GF-D8 (cell line): ENCODE data around the gene RBM19.
A peak's percentile ranks its signal among the peaks of the same experiment; 100 is the strongest.

Experiments
- DNase-seq: peaks from one replicate; lab custom pipeline; 2025; lab: John Stamatoyannopoulos, UW

RBM19 gene

DNA sequence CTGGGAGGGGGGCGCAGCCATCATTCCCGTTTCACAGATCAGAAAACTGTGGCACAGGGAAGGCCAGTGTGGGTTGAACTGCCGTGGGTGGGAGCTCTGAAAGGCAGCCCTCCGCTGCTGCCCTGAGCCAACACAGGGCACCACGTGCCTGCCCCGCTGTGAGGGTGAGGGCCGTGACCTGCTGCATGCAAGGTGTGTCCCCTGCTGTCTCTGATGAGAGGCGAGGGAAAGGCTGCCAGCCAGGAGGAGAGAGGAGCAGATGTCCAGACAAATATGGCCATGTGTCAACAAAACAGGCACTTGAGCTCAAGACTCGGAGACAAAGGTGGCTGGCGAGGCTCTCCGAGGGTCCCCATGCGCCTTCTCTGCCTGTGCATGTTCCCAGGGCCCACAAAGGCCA is 108.8 kb downstream of the RBM19 start:
- no peak for DNase-seq

DNA sequence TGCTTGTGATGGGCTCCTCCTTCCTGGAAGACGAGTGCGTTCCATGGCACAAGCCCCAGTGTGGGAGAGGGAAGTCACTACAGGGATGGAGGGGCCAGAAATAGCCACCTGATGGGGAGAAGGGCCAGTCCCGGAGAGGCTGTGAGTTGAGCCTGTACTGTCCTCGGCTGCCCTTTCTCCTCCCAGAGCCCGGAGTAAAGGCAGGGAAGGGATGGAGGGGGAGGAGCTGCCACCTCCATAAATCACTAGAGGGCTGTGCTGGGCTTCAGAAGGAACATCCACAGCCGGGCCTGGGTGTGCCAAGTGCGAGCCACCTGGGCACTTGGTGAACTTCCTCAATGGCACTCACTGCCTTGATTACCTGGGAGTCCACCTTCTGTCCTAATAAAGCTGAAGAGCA is 110.1 kb downstream of the RBM19 start:
- DNase-seq: no peak

DNA sequence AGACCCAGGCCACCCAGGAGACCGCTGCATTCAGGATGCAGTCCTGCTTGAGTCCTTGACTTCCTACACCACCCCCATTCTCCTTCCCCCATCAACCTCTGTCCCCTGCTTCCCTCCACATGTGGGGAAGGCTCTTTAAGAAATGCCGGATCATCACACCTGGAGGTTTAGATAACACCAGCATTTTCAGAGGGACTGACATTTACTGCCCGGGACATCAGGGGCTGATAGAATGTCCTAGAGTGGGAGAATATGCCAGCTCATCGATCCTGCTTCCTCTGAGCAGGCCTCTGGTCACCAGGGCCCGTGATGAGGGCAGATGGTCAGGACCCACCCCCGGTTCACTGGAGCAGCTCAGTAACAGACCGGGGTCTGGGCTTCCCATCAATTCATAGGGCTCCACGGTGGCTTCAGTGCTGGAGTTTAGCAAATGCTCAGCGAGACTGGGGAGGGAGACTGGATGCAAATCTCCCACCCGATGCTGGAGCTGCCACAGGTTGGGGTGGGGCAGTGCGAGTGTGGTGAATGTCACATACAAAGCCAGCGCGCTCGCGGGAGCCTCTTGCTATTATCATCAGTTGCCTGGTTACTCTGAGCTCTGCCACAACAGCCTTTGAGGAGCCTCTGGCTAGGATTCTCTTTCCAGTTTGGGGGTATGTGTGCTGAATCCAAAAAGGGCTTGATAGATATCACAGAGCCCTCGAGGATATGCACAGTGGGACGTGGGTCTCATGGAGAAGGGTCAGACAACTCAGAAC is 111.6 kb downstream of the RBM19 start:
- no peak for DNase-seq

DNA sequence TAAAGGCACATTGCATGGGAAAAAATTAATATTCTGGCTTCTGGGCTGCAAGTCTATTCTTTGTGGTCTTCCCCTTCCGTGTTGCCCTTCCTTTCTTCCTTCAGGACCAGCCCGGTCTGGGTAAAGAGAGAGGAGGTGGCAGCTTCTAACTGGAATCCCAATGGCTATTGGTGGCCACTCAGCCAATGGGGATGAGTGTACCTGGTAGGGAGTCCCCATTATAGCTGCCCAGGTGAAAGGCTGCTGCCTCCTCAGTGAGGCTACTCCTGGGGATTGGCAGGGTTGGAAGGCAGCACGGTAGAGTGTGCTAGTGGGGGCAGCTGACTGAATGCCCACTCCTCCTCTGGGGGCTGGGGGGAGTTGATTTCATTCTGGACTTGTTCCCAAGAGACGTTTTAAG is 112.6 kb downstream of the RBM19 start:
- no peak for DNase-seq

DNA sequence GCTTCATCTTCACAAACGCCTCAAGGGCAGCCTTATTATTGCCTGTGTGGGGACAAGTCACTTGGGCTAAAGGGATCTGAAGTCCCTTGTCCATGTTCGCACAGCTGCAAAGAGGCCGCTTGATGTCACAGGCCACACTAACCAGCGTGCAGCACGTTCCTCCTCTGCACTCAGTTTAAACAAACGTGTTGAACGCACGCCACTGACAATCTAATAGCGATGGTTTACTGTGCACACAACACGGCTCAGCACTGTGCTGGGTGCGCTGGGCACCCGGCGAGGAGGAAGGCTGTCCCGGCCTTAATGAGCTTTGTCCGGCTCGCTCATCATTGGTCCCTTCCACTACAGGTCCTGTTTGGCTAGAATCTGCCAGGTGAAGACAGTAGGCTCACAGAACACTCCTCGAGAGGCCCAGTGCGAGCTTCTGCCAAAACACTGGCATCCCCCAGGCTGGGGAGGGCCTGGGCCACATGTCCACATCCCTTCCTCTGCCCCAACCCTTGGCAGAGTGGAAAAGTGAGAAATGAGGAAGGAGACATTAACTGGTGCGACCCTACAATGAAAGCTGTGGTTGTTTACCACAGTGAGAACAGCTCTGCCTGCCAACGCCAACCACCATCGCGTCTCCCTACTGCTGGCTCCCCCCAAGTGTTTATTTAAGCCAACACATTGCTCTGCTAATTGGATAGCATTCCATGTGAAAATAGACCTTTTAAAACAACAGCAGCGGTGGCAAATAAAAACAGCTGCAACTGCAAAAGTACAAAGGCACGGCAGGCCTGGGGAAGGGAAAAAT is 113.2 kb downstream of the RBM19 start:
- no peak for DNase-seq

DNA sequence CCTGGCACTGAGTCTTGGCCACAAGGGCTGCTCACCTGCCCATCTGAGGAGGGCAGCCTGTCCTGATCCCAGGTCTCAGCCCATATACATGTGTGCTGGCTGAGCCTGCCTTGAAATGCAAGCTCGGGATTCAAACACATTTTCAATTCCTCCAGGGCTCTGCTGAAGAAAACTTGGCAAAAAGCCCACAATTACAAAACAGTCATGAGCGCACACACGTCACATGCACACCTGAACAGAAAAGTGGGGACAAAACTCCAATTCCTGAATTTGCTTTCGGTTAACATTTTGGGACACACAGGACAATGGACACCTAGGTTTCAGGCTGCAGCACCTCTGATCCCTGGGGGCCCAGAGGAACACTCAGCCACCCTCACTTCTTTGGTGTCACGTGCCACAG is 113.9 kb downstream of the RBM19 start:
- no peak for DNase-seq

DNA sequence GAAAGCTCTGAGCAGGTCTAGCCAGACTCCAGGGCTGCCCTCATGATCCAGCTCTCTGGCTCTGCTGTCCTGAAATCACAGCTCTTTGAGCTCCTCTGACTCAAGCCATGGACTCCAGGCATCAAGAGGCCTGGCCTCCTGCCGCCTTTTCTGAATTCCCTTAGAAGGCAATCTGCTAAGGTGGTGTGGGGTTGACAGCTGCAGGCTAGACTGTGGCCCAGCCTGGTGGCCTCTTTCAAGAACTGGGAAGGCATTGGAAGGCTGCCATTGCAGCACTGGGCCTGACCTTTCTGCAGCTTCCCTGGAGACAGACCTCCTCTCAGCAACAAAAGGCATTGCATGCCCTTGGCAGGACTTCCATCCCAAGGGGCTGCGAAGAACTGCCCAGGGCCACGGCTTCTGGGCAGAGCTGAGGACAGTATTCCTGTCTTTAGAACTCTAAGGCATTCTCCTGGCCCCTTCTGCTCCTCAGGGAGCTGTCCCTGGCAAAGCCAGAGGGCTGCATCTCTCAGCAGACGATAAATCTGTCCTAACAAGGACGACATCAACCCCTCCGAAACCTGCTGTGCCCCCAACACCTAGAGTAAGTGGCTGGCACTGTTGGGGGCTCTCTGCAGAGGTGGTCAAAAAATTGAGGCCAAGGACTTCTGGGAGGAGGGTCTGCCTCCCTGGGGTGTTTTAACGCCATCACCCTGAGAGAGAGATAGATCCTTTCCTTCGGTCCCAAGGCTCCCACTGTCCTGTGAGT is 115.6 kb downstream of the RBM19 start:
- no peak for DNase-seq

DNA sequence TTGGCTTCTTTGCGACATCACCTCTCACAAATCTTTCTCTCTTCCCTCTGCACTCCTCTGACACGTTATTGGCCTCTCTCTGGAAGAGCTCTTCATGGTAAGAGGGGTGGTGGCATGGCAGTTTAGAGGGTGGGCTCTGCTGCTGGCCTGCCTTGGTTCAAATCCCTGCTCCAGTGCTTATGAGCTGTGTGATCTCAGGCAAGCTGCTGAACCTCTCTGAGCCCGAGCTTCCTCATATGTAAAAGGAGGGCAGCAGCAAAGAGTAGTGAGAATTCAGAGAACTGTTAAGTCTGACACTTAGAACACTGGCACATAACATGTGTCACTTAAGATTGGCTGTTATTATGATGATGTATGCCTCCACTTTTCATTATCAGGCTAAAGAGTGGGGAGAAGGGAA is 118.3 kb downstream of the RBM19 start:
- no peak for DNase-seq

DNA sequence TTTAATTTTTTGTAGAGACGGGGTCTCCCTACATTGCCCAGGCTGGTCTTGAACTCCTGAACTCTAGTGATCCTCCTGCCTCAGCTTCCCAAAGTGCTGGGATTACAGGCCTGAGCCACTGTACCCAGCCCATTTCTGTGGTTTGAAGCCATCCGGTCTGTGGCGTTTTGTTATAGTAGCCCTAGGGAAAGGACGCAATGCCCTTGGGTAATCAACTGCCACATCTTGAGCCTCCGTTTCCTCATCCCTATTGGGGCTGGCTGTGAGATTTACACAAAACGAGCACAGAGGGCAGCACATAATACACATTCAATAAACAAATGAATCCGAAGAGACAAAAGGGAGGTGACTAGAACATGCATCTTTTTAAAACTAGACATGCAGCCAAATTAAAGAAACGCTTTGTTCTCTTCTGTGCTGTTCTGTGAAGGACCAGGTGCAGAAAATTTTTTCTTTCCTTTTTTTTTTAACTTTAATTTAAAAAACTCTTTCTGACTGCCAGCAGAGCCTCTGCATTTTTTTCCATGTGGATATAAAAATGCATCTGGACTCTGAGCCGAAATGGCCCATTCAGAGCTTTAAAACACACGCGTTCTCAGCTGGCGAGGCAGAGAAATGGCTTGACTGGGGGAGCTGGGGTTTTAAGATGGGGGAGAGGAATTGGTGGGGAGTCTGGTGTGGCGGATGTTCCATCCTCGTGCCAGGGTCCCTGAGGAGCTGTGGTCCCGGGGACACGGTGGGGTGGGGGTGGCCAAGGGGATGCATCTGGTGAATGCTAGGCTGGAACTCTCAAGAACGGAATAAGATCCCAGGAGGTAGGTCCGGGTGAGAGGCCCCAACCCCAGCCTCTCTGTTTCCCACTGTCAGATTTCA is 119.0 kb downstream of the RBM19 start:
- DNase-seq: peak; percentile 43

DNA sequence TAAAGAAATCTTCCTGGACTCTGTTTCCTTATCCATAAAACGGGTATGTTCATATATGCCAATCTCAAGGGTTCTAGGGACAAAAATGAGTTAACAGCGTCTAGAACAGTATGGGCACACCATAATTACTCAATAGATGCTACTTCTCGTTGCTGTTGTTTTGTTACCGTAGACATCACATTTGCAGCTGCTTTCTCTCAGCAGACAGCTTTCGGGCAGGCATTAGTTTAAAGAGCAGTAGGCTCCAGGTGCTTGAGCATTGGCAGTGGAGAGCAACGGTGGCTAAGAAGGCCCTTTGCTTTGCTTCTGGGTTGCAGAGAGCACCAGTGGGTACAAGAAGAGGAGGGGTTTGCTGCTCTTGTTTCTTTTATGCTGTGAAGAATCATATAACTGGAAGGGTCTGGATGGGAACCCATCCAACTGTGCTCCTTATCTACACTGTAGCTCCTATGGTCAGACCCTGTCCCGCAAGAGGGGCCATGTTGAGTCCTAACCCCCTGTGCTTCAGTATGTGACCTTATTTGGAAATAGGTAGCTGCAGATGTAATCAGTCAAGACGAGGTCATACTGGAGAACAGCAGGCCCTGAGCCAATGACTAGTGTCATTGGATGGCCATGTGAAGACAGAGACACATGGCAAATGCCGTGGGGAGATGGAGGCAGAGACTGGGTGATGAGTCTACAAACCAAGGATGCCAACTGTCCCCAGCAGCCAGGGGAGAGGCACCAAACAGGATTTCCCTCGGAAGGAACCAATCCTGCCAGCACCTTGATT is 120.0 kb downstream of the RBM19 start:
- DNase-seq: no peak

DNA sequence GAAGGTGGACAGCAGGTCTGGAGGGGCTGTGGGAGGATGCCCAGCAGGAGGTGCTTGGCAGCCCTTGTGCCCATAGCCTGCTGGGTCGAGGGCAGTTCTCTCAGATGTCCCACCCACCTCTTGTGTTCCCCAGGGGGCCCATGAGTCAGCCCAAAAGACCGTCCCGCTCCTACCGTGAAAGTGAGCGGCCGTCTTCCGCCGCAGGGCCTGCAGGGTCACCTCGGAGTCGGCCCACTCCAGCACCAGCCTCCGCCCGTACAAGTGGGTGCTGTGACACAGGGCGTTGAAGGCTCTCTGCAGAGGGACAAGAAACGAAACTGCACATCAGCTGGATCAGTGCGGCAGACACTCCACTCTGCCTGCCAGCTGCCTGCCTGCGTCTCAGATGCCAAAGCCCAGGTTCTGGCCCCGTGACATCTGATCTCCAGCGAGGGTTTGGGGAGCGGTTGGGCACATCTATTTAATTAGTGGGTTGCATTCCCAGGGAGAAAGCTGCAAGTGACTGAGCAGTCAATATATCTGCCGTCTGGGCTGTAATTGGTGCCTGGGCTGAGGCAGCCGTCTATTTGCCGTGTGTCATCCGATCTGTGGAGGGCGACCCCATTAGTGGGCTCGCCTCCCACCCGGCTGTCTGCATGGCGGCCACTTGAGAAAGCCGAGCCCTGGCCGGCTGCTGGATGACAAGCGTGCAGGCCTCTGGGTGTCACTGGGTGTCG is 121.5 kb downstream of the RBM19 start:
- no peak for DNase-seq

DNA sequence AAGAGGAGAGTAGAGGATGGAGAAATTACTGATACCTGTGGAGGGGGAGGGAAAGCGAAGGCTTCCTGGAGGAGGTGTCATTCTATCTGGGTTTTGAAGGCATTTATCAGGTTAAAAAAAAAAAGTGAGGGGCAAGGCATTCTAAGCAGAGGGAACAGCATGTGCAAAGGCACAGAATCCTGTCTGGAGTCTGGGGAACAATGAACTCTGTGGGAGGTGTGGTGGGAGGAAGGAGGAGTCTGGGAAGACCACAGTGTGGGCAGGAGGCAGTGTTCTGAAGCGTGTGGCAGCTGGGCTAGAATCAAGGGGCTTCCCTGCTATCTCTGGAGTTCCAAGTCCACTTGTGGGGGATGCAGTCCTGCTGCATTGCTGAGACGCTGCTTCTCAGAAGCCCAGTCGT is 123.4 kb downstream of the RBM19 start:
- DNase-seq: no peak

DNA sequence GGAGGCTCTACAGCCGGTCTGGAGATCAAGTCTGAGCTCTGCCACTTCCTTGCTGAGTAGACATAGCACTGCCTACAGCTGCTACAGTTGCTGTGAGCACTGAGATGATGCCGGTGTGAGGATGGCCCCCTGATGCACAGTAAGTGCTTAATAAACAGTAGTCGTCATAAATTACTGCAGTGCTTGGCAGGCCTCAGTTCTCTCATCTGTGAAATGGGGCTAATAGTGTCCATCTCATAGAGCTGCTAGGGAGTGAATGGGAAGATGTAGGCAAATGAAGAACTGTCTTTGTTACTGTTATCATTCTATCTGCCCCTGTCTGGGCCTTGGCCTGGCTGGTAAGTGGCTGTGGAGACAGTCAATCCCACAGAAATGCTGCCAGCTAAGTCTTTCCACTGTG is 124.3 kb downstream of the RBM19 start:
- no peak for DNase-seq

DNA sequence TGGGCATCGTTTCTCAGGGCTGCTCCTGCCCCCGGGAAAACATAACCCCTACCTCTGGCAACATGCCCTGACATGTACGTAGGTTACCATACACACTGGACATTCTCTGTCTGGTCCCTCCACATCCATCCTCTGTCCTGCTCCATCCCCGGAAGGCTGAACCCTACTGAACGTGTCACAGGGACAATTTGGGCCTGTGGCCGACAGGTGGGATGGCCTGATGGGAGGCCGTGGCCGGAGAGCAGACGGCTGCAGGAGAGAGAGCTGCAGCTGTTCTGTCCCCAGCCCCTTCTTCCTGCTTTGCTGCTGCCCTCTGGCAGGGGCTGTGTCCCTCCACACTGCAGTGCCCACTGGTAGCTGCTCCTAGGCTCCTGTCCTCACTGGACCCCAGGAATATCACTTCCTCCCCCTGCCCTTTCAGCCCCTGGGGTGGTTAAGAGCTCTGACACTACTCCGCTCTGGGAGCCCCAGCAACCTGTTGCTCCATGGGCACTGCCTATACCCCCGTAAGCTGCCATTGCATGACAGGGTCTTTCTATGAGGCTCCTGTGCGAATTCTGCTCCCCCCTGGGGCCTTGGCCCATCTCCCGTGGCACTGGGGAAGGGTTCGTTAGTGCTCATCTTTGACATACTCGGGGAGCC is 125.6 kb downstream of the RBM19 start:
- no peak for DNase-seq

DNA sequence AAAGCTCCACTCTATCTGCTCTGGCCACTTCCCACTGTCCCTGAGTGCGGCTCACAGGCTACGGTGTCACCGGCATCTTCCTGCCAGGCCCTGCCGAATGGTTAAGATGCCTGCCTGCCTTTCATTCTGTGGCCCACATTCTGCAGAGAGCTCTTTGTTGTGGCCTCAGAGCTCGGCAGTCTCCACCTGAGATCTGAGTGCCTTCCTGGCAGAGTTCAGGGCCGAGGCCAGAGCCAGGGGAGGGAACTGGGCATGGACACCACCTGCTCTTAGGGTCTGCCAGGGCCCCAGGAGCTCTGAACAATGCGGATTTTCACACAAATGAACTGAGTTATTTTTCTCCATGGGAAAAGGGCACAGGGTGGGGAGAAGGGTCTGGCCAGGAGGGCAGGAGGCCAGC is 127.2 kb downstream of the RBM19 start:
- DNase-seq: no peak

DNA sequence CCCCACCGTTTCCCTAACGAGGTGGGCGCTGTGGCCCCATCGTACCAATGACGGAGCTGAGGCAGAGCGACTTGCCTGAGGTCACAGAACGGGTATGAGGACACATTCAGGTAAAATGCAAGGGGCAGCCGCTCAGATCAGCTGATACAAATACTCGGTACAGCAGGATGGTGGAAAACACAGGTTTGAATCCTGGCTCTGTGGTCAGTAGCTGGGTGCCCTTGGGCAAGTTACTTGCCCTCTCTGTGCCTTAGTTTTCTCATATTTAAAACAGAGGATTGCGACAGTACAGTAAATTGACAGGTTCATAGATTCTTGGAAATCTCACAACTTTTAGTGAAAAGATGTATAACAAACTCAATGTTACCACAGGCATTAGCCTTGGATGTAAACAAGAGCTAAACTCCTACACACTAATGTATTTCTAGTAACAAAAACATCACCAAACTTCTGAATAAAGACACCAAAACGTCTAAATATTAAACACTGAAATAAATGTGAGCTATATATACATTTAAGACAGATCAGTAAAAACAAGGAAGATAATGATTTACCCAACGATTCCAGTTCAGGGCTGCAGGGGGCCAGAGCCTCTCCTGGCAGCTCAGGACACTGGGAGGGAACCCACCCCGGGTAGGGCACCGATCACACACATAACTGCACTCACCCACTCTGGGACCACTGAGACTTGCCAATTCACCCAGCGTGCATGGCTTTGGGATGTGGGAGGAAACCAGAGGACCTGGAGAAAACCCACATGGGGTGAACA is 128.4 kb downstream of the RBM19 start:
- DNase-seq: no peak

DNA sequence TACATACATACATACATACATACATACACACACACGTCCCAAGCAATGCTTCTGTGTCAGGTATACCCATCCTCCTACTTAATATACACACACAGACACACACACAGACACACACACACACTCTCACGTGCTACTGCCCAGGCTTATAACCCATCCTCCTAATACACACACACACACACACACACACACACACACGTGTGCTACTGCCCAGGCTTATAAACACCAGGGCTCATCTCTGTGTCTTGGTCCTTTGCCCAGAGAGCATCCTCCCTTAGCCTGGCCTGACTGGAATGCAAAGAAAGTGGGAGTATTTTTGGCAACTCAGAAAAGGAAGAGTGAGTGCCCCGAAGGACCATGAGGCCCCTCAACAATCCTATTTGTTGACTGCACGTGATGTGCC is 129.0 kb downstream of the RBM19 start:
- DNase-seq: no peak

DNA sequence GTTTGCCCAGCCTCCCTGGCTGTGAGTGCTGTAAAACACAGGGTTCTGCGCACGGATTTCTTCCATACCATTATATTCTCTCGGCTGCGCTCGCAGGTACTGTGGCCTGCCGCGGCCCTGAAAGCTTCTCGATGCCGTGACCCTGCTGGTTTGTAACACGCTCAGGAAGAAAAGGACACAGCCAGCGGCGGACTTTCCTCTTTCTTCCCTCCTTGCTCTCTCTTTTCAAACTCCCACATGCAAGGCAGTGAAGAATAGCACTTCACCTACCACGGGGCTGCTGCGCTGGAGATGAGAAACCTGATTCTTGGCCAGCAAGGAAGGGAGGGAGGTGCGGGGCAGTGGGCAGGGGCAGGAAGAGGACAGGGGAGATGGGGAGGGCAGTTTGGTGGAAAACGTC is 130.2 kb downstream of the RBM19 start:
- no peak for DNase-seq

DNA sequence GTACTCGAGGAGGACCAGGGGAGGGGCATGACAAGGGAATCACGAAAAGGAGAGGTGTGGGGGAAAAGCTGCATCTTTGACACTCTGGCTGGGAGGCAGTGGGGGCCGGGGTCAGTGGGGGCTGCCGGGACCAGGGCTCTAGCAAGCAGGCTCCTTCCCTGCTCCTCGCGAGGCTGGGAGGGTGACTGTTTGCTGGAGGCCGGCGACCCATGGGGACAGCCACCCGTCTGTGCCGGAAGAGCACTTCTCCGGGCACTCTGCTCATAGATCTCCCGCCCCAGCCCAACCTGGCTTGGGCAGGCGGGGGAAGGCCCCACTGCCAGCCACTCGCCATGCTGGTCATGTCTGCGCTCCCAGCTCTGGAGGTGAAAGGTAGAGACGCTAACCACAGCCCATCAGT is 130.7 kb downstream of the RBM19 start:
- DNase-seq: no peak
